ENCODE data around the gene NEXN.
"Not testable (repeated sequence)": the region's sequence is repeated elsewhere in the genome, so short reads cannot be mapped to it uniquely, and the experiment has no call there.

The NEXN gene

DNA sequence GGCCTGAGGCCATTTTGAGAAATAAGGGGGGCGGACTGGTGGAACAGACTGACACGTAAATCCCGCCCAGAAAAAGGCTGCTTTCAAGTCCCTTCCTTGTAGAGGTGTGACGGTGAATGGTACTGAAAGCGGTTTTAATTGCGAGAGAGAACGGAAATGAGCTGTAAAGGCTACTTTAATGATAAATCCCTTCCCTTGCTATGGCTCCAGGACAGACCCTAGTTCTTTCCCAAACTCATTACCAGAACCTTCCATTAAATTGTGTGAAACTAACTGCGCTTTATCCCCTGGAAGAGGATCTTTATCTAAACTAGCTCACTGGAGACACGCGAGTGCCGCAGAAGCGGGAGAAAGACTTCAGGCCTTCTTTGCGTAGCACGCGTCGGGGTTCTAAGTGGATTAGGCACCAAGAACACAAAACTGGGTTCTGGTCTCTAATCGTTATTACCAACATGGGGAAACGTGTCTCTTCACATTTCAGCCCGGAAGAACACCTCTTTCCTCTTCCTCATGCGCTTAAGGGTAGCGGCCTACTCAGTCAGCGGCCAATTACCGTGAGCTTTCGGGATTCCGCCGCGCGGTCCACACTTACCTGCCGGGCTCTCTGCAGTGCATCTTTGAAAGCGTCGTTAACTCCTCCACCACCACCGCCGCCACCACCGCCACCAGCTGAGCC is 90.0 kb downstream of the NEXN start:
- H3K4me3 ChIP-seq (replicated peaks in 1 of 2; ENCODE audit: low read depth in 2 of 2, low read length in 2 of 2), result peak overlapping the region; percentile 72 to 82
- TF ChIP-seq, protein P1, sequence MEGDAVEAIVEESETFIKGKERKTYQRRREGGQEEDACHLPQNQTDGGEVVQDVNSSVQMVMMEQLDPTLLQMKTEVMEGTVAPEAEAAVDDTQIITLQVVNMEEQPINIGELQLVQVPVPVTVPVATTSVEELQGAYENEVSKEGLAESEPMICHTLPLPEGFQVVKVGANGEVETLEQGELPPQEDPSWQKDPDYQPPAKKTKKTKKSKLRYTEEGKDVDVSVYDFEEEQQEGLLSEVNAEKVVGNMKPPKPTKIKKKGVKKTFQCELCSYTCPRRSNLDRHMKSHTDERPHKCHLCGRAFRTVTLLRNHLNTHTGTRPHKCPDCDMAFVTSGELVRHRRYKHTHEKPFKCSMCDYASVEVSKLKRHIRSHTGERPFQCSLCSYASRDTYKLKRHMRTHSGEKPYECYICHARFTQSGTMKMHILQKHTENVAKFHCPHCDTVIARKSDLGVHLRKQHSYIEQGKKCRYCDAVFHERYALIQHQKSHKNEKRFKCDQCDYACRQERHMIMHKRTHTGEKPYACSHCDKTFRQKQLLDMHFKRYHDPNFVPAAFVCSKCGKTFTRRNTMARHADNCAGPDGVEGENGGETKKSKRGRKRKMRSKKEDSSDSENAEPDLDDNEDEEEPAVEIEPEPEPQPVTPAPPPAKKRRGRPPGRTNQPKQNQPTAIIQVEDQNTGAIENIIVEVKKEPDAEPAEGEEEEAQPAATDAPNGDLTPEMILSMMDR (IDR thresholded peaks at IDR 0.05; ENCODE audit: low read depth, low read length), result no peak
- peak; percentile 95 to 96 for DNase-seq (ENCODE audit: low read depth in 2 of 2)

DNA sequence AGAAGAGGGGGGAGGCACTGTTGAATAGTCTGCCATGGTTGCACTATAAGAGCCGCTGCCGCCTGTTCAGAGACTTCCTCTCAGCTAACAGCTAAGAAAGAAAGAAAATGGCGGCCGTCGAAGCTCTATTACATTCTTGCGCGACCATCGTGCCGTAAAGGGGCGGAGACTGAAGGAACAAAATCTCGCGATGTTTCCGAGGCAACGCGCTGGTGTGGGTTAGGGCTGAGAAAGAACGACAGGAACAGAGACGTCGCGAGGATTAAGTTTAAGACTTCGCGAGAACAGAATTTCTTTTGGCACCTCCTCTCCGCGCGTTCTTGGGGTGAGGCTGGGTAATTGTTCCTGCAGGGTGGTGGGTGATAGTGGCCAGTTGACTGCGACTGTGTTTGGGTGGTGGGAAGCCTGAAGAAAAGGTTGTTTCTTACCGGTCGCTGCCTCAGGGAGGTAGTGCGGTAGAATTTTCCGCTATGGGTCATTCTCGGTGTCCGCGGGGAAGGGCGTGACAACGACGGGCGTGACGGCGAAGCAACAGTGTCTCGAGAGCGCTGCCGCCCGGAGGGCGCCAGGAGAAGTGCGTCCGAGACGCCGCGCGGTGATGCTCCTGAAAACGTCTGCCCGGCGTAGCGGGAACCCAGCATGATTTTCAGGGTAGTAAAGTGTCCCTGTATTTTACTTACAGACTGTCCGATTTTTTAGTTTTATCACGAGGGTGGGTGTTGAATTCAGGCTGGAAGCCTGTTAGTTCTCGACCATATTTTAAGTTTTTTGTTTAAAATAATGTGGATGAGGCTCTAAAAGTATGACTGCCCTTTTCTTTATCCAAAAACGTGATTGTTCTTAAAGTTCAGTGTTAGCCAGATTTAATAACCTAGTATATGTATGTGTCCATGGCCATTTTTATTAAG is 90.8 kb downstream of the NEXN start, which contains the start of gene FUBP1:
FUBP1 (minus strand) TSS at position 104 of the 908 bp plus-strand sequence; CDS start at position 36, 68 bp downstream.
- TF ChIP-seq, protein P1 (IDR thresholded peaks at IDR 0.05; ENCODE audit: low read depth, low read length), result peak; percentile 73
- peak within 1 kb of the TSS; percentile 72 to 82 for H3K4me3 ChIP-seq (replicated peaks in 1 of 2; ENCODE audit: low read depth in 2 of 2, low read length in 2 of 2)
- peak; percentile 100 for DNase-seq (ENCODE audit: low read depth in 2 of 2)

GRCh38 chr1:77983352-77983996 is 95.0 kb downstream of the NEXN start:
- DNase-seq (ENCODE audit: low read depth in 2 of 2); H3K4me3 ChIP-seq (replicated peaks in 1 of 2; ENCODE audit: low read depth in 2 of 2, low read length in 2 of 2): not testable (repeated sequence)

DNA sequence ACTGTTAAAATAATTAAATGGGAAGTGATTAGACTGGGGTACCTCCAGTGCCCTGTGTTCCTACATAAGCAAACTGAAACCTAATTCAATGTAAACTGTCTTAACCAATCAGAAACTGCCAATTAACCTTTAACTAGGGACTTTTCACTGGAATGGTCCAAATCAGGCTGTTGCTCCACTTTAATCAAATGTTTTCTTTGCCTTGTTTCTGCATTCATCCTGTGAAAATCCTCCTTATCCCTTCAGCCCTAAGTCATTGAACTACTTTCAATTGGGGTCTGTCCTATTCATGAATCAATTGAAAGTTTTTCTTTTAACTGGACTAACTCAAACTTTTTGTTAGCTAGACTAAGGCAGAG is 95.6 kb downstream of the NEXN start:
- no peak overlapping the region for H3K4me3 ChIP-seq (replicated peaks in 1 of 2; ENCODE audit: low read depth in 2 of 2, low read length in 2 of 2)
- TF ChIP-seq, protein P1 (IDR thresholded peaks at IDR 0.05; ENCODE audit: low read depth, low read length), result no peak
- no peak for DNase-seq (ENCODE audit: low read depth in 2 of 2)

GRCh38 chr1:77984629-77985028 is 96.2 kb downstream of the NEXN start:
- TF ChIP-seq, protein P1 (IDR thresholded peaks at IDR 0.05; ENCODE audit: low read depth, low read length), result no peak
- H3K4me3 ChIP-seq (replicated peaks in 1 of 2; ENCODE audit: low read depth in 2 of 2, low read length in 2 of 2), result no peak overlapping the region
- no peak for DNase-seq (ENCODE audit: low read depth in 2 of 2)

DNA sequence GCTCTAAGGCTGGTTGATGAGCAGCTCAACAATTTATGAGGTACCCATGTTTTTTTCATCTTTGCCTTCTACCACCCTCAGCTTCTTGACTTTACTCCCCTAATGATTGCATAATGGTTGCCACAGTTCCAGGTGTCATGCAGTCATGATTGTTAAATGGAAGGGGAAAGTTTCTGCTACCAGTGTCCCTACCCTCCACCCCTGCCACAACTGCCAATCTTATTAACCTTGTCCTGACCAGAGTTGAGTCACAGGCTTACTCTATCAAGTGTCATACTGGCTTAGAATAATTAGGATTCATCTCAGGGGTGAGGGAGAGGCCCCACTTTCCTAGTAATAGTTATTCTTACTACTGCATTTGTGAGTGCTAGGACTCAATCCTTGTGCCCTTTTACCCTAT is 98.4 kb downstream of the NEXN start:
- no peak overlapping the region for H3K4me3 ChIP-seq (replicated peaks in 1 of 2; ENCODE audit: low read depth in 2 of 2, low read length in 2 of 2)
- TF ChIP-seq, protein P1 (IDR thresholded peaks at IDR 0.05; ENCODE audit: low read depth, low read length), result no peak
- no peak for DNase-seq (ENCODE audit: low read depth in 2 of 2)

- TF ChIP-seq, protein P1 (IDR thresholded peaks at IDR 0.05; ENCODE audit: low read depth, low read length), result no peak
Measured at GRCh38 chr1:77987919-77988318, 99.5 kb downstream of the NEXN start.

More at GRCh38 chr1:77987919-77988318, 99.5 kb downstream of the NEXN start:
- no peak overlapping the region for H3K4me3 ChIP-seq (replicated peaks in 1 of 2; ENCODE audit: low read depth in 2 of 2, low read length in 2 of 2)
- DNase-seq (ENCODE audit: low read depth in 2 of 2), result no peak
